Omental fat pad (tissue), 4 donors: ENCODE measurements around the gene MYMX. TPM values are rescaled to one million over a fixed set of nuclear protein-coding genes. Genes with fewer than 3 reads are reported as not detected.
A peak's percentile ranks its signal among the peaks of the same experiment; 100 is the strongest.

Source experiments
- ATAC-seq: fragments of 150-250 bp; one replicate; pipeline ENCODE4 v1.9.1; 2016; ENCODE audit warnings: mild to moderate bottlenecking, moderate library complexity; ENCODE audit not compliant: low FRiP score
- DNase-seq: peaks from one replicate; pipeline ENCODE4 v3.0.0-alpha.2; 2019; ENCODE audit warnings: low spot score
- total RNA-seq, 4 donors: library from RNA; depleted of rRNA; stranded (reverse); fragments of >200 nt; gene quantifications; one replicate each; pipeline ENCODE4 v1.1.0, GENCODE V29; 2016
- TF ChIP-seq, protein P1 (sequence below), 3 donors: fragments of 450-650 bp; IDR thresholded peaks; one replicate each; pipeline ENCODE4 v1.5.1; 2016 to 2017; ENCODE audit warnings: antibody characterized with exemption in 3 of 3, mild to moderate bottlenecking in 3 of 3, moderate library complexity in 2 of 3

The MYMX gene
- total RNA-seq, 4 donors from 2014 or later: 1.9 to 15.8 (median 2.4) TPM; not detected in 1

DNA sequence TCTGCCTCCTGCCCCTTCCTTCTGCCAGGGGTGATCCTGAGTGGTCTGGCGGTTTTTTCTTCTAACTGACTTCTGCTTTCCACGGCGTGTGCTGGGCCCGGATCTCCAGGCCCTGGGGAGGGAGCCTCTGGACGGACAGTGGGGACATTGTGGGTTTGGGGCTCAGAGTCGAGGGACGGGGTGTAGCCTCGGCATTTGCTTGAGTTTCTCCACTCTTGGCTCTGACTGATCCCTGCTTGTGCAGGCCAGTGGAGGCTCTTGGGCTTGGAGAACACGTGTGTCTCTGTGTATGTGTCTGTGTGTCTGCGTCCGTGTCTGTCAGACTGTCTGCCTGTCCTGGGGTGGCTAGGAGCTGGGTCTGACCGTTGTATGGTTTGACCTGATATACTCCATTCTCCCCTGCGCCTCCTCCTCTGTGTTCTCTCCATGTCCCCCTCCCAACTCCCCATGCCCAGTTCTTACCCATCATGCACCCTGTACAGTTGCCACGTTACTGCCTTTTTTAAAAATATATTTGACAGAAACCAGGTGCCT, 16.9 kb downstream of the MYMX start:
- ATAC-seq (no peak), DNase-seq (no peak)
- TF ChIP-seq, protein P1, sequence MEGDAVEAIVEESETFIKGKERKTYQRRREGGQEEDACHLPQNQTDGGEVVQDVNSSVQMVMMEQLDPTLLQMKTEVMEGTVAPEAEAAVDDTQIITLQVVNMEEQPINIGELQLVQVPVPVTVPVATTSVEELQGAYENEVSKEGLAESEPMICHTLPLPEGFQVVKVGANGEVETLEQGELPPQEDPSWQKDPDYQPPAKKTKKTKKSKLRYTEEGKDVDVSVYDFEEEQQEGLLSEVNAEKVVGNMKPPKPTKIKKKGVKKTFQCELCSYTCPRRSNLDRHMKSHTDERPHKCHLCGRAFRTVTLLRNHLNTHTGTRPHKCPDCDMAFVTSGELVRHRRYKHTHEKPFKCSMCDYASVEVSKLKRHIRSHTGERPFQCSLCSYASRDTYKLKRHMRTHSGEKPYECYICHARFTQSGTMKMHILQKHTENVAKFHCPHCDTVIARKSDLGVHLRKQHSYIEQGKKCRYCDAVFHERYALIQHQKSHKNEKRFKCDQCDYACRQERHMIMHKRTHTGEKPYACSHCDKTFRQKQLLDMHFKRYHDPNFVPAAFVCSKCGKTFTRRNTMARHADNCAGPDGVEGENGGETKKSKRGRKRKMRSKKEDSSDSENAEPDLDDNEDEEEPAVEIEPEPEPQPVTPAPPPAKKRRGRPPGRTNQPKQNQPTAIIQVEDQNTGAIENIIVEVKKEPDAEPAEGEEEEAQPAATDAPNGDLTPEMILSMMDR (IDR thresholded peaks at IDR 0.05): no peak

DNA sequence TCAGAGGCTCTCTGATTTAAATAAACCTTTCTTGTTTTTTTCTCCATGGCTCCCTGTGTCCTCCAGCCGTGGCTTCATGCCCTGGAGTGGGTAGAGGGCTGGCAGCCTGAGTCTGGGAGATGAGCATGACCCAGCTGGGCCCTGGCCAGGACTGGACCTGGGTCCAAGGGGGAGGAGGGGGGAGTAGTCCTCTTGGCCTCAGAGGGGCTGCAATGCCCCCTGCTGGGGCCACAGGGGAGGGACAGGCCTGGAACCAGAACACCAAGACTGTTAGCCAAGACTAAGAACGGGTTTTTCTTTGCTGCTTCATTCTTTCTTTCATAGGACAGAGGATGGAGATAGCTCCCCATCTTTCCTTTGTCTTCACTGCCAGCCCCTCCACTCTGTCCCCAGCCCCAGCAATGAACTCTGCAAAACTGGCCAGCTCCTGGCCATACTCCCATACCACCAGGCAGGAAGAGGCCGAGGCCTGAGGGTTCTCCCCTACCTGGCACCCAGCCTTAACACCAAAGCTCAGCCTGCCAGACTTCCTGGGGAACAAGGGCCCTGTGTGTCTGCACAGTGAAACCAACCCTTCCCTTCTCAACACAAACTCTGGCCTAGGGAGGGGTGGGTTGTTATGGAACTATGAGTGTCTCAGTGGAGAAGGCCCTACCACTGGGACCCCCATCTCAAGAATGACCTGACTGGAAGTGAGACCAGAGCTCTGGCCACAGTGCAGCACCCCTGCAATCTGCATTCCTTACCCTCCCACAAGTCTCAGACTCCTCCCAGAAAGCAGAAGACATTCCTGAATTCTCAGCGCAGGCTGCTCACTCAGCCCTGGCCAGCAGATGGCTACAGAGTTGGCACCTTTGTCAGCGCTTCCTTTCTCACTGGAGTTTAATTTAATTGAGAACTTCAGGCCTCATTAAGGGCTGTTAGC, 17.6 kb downstream of the MYMX start:
- TF ChIP-seq, protein P1 (IDR thresholded peaks at IDR 0.05): peak in 1 of 3 donors; percentile 45
- peak; percentile 63 for ATAC-seq

DNA sequence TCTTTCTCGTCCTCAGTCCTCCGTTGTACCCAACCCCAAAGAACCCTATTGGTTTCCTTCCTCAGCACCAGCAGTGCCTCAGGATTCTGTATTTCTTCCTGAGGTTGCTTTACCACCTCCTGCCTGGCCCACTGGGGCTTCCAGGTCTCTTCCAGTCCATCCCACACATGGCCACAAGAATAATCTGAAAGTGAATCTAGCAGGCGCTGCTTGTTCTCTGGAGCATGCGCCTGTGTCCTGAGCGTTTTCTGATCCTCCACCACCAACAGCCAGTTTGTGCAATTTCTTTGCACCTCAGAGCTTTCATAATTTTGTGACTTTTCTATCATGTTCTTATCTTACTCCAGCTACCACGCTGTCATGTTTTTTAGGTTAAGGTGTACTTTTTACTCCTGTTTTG, 18.5 kb downstream of the MYMX start:
- no peak for ATAC-seq
- TF ChIP-seq, protein P1 (IDR thresholded peaks at IDR 0.05): no peak
- DNase-seq: no peak

More for the DNA sequence above, 17.6 kb downstream of the MYMX start:
- no peak for DNase-seq

DNA sequence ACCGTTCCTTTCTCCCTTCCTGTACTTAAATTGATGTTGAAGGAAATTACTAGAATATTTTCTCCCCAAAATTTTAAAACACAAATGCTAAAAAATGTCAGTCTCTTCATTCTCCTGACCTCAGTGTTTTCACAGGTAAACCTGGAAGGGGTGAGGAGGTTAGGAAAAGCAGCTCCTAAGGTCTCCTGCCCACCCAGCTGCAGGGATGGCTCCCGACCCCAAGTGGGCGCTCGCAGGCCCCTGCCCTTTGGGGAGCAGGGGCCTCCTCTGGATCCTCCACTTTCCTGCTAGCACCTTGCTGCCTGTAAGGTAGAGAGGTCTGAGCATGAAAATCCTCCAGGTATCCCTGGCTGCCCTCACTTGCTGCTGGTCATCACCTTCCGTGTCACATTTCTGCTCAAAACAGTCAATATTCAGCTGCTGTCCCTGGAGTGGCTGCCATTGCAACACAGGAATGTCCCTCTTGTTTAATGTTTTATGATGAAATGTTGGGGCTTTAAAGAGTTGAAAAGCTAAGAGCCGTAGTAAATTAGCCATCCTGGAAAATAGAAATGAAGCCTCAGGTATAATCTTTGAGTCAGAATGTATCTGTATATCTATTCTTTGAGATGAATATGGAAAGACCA, 19.3 kb downstream of the MYMX start:
- TF ChIP-seq, protein P1 (IDR thresholded peaks at IDR 0.05): no peak
- no peak for ATAC-seq
- DNase-seq: no peak

DNA sequence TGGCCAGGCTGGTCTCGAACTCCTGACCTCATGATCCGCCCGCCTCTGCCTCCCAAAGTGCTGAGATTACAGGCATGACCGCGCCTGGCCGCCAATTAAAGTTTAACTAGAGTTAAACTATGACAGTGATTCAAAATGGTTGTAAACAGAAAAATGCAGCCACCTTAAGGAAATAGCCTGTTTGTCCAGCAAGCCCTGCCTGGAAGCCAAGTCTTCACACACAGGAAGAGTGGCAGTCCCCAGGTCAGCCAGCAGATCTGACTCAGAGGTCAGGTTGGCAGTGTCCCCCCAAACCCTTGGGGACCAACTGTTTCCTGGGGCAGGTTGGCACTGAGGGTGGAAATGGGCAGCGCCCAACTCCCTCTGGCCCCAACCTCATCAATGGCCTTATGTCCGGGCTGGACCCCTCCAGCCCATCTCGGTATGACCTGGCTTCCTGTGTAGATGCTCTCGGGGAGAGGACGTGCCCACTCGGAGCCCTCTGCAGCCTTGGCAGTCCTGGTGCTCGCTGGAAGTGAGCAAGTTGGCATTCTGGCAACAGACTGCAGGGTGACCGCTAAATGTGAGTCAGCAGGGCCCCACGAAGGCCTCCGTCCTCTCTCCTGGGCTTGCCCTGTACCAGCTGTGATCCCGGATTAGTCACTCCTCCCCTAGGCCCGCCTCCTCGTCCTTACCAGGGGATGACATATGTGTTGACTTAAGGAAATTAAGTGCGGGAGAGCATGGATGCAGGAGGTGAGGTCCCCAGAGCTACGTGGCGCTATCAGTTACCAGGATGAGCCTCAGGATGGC, 20.5 kb downstream of the MYMX start:
- DNase-seq (peak; percentile 87), ATAC-seq (peak; percentile 93)
- TF ChIP-seq, protein P1 (IDR thresholded peaks at IDR 0.05): no peak

DNA sequence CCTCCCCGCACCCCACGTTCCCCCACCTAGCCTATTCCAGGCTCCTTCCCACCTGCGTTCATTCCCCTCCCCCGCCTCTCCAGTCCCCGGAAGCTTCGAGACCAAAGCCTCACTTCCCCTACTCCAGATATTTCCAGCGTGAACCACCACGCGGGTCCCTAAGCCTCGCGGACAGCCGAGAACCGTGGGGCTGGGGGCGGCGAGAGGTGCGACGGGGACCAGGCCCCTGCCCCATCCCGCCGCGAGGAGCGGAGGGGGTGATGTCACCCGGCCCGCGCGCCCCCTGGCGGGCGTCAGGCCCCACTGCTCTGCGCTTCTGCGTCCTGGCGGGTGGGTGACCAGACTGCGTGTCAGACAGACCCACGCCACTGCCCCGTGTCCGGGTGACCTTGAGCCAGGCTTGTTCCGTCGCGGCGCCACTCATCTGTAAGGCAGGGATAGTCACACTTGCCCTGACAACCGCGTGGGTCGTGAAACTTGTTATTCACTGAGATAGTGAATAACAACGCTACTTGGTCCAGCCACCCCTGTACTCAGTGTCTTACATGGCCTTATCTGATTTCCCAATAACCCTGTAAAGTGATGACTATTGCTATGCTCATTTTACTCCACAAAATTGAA, 21.2 kb downstream of the MYMX start:
- DNase-seq: peak; percentile 77
- peak; percentile 82 for ATAC-seq
- TF ChIP-seq, protein P1 (IDR thresholded peaks at IDR 0.05): peak in 2 of 3 donors; percentile 76 to 99
